Measurements from ENCODE around the gene MYO18B.

The MYO18B gene

GRCh38 chr22:25757686-25758085 lies 15.7 kb downstream of the MYO18B start:
- Histone ChIP-seq H3K36me3 (ENCODE audit: low read length) (no peaks in the 10 kb centered on the region), H3K9me2 (replicated peaks; ENCODE audit: insufficient read depth, low read length) (no peaks in the 10 kb centered on the region), H3K27ac (ENCODE audit: low read depth, low read length) (no peak overlapping the region), H3K9ac (ENCODE audit: low read length) (no peak overlapping the region), H3K4me2 (ENCODE audit: low read depth, low read length, poor library complexity, severe bottlenecking) (no peak overlapping the region), H4K20me1 (ENCODE audit: low read depth, low read length) (no peaks in the 10 kb centered on the region), H3K4me3 (ENCODE audit: insufficient read depth, low read length, poor library complexity, severe bottlenecking) (no peak overlapping the region), H3K27me3 (ENCODE audit: low read length) (no peaks in the 10 kb centered on the region), H3K9me3 (ENCODE audit: insufficient read depth, low read length) (no peaks in the 10 kb centered on the region), H3K79me2 (ENCODE audit: insufficient read depth, low read length) (no peaks in the 10 kb centered on the region), H2AFZ (ENCODE audit: low read depth, low read length, severe bottlenecking) (no peak overlapping the region), H3F3A (ENCODE audit: insufficient read depth) (no peaks in the 10 kb centered on the region)
- TF ChIP-seq CTCF (IDR thresholded peaks at IDR 0.05; ENCODE audit: insufficient read depth, low read length, poor library complexity, severe bottlenecking) = no peak

- H3K9ac ChIP-seq (ENCODE audit: low read length) = no peak overlapping the region
- H3K27ac ChIP-seq (ENCODE audit: low read depth, low read length) = no peak overlapping the region
- H3K9me2 ChIP-seq (replicated peaks; ENCODE audit: insufficient read depth, low read length) = no peaks in the 10 kb centered on the region
These were observed 16.3 kb downstream of the MYO18B start for GRCh38 chr22:25758316-25758715.

GRCh38 chr22:25759825-25760231 lies 17.8 kb downstream of the MYO18B start:
- Histone ChIP-seq H3K27me3 (ENCODE audit: low read length) (no peaks in the 10 kb centered on the region), H3K27ac (ENCODE audit: low read depth, low read length) (no peak overlapping the region), H2AFZ (ENCODE audit: low read depth, low read length, severe bottlenecking) (no peak overlapping the region), H3K4me3 (ENCODE audit: insufficient read depth, low read length, poor library complexity, severe bottlenecking) (no peak overlapping the region), H3F3A (ENCODE audit: insufficient read depth) (no peaks in the 10 kb centered on the region), H3K36me3 (ENCODE audit: low read length) (no peaks in the 10 kb centered on the region), H3K9me2 (replicated peaks; ENCODE audit: insufficient read depth, low read length) (no peaks in the 10 kb centered on the region), H3K79me2 (ENCODE audit: insufficient read depth, low read length) (no peaks in the 10 kb centered on the region), H4K20me1 (ENCODE audit: low read depth, low read length) (no peaks in the 10 kb centered on the region), H3K9me3 (ENCODE audit: insufficient read depth, low read length) (no peaks in the 10 kb centered on the region), H3K4me2 (ENCODE audit: low read depth, low read length, poor library complexity, severe bottlenecking) (no peak overlapping the region), H3K9ac (ENCODE audit: low read length) (no peak overlapping the region)
- TF ChIP-seq EZH2phosphoT487 (conservative IDR thresholded peaks at IDR 0.05; ENCODE audit: low read length) (no peak), CTCF (IDR thresholded peaks at IDR 0.05; ENCODE audit: insufficient read depth, low read length, poor library complexity, severe bottlenecking) (no peak)

More at GRCh38 chr22:25758316-25758715, 16.3 kb downstream of the MYO18B start:
- Histone ChIP-seq H3K27me3 (ENCODE audit: low read length) (no peaks in the 10 kb centered on the region), H3K4me3 (ENCODE audit: insufficient read depth, low read length, poor library complexity, severe bottlenecking) (no peak overlapping the region), H3K4me2 (ENCODE audit: low read depth, low read length, poor library complexity, severe bottlenecking) (no peak overlapping the region), H4K20me1 (ENCODE audit: low read depth, low read length) (no peaks in the 10 kb centered on the region), H3F3A (ENCODE audit: insufficient read depth) (no peaks in the 10 kb centered on the region), H2AFZ (ENCODE audit: low read depth, low read length, severe bottlenecking) (no peak overlapping the region), H3K9me3 (ENCODE audit: insufficient read depth, low read length) (no peaks in the 10 kb centered on the region), H3K36me3 (ENCODE audit: low read length) (no peaks in the 10 kb centered on the region), H3K79me2 (ENCODE audit: insufficient read depth, low read length) (no peaks in the 10 kb centered on the region)
- TF ChIP-seq CTCF (IDR thresholded peaks at IDR 0.05; ENCODE audit: insufficient read depth, low read length, poor library complexity, severe bottlenecking) (no peak), EZH2phosphoT487 (conservative IDR thresholded peaks at IDR 0.05; ENCODE audit: low read length) (no peak)

- Histone ChIP-seq H3K9me2 (replicated peaks; ENCODE audit: insufficient read depth, low read length) (no peaks in the 10 kb centered on the region), H3K9me3 (ENCODE audit: insufficient read depth, low read length) (no peaks in the 10 kb centered on the region), H3K27me3 (ENCODE audit: low read length) (no peaks in the 10 kb centered on the region), H2AFZ (ENCODE audit: low read depth, low read length, severe bottlenecking) (no peak overlapping the region), H3K9ac (ENCODE audit: low read length) (no peak overlapping the region), H3K4me3 (ENCODE audit: insufficient read depth, low read length, poor library complexity, severe bottlenecking) (no peak overlapping the region), H3K4me2 (ENCODE audit: low read depth, low read length, poor library complexity, severe bottlenecking) (no peak overlapping the region), H3F3A (ENCODE audit: insufficient read depth) (no peaks in the 10 kb centered on the region), H4K20me1 (ENCODE audit: low read depth, low read length) (no peaks in the 10 kb centered on the region), H3K27ac (ENCODE audit: low read depth, low read length) (no peak overlapping the region), H3K36me3 (ENCODE audit: low read length) (no peaks in the 10 kb centered on the region), H3K79me2 (ENCODE audit: insufficient read depth, low read length) (no peaks in the 10 kb centered on the region)
- TF ChIP-seq EZH2phosphoT487 (conservative IDR thresholded peaks at IDR 0.05; ENCODE audit: low read length) = no peak
- no peak for TF ChIP-seq CTCF (IDR thresholded peaks at IDR 0.05; ENCODE audit: insufficient read depth, low read length, poor library complexity, severe bottlenecking)
These were observed 18.3 kb downstream of the MYO18B start for GRCh38 chr22:25760294-25760693.

Measured in SU-DHL-6 (cell line).